Iris pigment epithelial cell (primary cell): ENCODE measurements around the gene GAB2.
A peak's percentile ranks its signal among the peaks of the same experiment; 100 is the strongest.

Experiments
- DNase-seq: peaks from one replicate; pipeline ENCODE4 v3.0.0-alpha.2; 2011; ENCODE audit warnings: low read depth

The GAB2 gene

DNA sequence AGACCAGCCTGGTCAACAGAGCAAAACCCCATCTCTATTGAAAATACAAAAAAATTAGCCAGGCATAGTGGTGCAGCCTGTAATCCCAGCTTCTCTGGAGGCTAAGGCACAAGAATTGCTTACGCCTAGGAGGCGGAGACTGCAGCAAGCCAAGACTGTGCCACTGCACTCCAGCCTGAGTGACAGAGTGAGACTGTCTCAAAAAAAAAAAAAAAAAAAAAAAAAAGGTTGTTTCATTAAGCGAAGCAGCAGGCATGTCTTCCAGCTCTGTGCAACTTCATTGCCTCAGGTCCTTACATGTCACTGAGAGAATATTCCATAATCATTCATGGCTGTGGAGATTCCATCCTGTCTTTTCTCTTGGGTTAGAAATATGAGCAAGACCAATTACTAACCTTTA lies 16.9 kb downstream of the GAB2 start:
- DNase-seq, result no peak

DNA sequence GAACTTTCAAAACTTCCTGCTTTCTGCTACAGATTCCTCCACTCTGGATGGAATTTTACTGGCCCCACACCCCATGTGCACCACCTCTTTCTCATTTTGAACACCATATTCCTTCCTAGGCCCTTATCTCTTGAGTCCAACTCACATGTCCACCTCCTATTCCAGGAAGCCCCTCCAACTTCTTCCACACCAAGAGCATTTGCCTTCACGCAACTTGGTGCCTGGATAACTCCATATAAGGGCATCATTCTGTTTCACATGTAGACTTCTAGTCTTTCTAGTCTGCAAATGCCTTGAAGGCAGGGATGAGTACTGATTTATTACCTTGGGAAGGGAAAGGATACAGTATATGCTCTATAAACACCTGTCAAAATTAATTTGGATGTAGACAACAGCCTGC lies 17.5 kb downstream of the GAB2 start:
- no peak for DNase-seq

DNA sequence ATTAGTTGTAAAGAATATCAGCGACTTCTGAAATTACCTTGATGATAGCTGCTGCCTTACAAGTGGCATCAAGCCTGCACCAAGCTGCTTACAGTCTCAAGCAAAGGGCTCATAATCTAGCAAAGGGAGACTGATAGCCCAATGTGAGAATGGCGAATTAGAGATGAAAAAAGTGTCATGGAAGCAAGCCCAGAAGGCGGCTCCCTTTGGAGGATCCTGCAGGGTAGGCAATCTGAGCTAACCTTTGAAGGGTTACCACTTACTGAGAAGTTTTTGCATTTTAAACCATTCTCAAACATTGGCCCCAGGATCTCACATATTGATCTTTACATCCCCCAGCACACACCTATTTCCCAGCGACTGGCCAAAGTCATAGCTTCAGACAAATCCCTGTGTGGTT lies 18.5 kb downstream of the GAB2 start:
- DNase-seq, result no peak

DNA sequence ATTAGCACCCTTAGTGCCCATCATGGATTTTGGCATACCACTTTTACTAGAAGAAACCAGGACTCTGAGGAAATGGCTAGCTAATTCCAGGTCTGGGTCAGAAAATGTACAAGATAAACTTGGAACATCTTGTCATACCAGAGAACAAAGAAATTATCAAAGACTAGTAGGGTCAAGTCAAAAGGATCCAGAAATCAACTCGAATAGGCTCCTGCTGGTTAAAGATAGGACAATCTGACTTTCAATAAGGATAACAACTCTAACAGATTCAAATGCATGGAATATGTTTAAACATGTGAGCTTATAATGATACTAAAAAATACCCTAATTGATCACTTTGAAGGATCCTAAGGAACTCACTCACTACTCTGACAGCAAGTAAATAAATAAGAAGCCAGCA lies 18.9 kb downstream of the GAB2 start:
- DNase-seq, result no peak

DNA sequence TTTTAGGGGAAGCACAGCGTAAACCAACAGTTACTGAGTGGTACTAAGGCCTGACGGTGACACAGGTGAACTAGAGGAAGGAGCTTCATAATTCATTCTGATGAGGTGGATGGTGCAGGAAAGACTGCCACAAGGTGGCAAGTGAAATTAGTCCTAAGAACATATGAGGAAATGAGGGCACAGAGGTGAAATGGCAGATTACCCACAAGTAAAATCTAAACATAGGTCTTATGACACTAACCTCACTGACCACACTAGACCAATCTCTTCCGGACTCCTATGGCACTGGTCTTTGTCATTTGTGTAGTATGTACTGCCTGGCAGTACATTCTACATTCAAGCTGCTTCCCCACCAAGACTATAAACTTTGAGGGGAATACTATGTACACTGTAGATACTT lies 20.2 kb downstream of the GAB2 start:
- DNase-seq, result no peak

DNA sequence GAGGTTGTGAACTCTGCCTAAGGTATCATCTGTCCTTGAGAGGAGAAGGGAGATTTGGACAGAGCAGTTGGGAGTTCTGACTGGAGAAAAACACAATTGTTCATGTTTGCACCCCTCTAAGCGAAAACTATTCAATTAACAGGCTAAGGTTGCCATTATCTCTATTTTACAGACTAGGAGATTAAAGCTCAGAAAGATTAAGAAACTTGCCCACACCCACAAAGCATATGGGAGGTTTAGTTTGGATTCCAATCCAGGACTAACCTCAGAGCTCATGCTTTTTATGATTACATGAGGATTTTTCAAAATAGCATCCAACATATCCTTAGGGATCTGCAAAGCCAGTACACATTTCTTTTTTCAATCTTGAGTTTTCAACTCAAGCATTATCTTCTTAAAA lies 22.0 kb downstream of the GAB2 start:
- DNase-seq, result no peak

DNA sequence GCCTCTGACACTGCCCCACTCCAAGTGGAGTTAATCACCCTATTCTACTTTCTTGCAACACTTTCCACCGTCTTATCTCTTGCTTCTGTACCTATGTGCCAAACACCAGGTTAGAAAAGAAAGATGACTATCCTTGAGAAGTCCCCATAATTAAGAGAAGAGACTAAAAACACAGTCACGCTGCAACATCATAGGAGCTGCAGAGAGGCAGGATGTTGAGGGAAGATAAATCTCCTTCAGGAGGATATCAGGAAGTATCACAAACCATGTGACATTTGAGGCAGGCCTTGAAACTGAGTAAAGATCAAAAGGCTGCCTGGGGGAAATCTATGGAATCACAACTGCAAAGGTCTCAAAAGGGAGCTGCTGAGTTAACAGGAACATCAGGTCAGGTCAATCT lies 24.8 kb downstream of the GAB2 start:
- no peak for DNase-seq

DNA sequence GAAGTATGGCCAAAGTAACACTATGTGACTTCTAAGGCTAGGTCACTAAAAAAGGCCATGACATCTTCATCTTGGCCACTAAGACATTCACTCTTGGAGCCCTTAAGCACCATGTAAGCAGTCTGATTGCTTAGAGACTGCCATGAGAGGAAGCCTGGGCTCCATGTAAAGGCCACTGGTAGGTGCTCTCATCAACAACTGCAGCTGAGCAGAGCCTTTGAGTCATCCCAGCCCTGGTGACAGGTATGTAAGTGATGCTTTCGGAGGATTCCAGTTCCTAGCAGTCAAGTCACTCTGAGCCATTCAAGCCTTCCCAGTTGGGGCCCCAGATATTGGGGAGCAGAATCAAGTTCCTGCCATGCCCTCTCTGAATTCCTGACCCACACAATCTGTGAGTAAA lies 26.2 kb downstream of the GAB2 start:
- no peak for DNase-seq

DNA sequence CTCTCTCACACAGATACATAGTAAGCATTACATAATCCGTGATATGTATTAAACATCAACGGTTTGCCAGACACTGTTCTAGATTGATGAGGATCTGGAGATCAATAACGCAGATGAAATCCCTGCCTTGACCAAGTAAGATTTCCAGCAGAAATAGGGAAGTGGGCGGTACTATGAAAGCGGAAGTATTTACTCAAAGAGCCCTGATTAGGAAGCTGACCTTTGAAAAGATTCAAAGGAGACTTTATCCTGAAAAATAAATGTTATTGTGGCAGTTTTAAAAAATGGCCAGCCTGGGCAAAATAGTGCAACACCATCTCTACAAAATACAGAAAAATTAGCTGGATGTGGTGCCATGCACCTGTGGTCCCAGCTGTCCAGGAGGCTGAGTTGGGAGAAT lies 26.8 kb downstream of the GAB2 start:
- no peak for DNase-seq

DNA sequence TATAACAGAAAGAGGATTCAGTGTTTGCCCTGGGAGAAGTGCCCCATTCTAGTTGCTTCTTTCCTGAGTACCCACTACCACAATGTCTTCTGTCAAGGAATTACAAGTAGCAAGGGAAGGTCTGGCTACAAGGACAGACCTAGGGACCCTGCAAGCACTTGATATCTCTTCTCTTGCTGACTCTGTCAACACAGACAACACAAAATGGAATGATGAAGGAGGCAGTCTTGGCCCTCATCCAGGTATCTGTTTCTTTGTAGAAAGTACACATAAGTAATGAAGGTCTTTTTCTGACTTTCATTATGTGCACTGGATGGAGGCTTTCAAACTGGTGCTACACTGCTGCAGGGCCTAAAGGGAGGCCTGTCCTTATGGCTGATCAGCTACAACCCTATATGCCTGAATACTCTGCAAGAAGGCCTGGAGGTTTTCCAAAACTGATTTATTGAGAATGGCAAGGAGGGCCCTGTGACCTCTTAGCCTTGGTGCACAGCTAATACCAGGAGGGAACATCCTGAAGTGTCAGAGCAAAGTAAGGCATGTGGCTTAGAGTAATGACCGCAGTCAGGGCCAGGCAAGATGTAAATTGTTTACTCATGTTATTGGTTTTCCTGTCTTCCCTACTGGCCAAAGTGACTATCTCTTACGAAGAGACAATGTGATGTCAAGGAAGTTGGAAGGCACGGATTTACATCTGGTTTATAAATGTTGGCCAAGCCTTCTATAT lies 31.2 kb downstream of the GAB2 start:
- no peak for DNase-seq

DNA sequence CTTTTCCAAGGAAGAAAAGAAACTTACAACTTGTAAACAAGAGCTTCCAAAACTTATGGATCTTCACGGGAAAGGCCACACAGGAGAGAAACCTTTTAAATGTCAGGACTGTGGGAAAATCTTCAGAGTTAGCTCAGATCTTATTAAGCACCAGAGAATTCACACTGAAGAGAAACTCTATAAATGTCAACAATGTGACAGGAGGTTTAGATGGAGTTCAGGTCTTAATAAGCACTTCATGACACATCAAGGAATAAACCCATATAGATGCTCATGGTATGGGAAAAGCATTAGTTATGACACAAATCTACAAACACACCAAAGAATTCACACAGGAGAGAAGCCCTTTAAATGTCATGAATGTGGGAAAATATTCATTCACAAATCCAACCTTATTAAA lies 32.4 kb downstream of the GAB2 start:
- no peak for DNase-seq

DNA sequence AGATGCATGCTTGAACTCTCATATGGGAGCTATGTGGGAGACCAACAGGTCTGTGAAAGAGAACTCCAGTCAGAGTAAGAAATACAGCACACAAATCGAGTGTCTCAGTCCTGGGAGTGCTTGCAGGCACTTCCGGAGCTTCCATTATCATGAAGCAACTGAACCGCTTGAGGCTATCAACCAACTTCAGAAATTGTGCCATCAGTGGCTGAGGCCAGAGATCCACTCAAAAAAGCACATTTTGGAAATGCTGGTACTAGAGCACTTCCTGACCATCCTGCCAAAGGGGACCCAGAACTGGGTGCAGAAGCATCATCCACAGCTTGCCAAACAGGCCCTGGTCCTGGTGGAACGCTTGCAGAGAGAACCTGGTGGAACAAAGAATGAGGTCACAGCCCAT lies 33.4 kb downstream of the GAB2 start:
- DNase-seq, result no peak

DNA sequence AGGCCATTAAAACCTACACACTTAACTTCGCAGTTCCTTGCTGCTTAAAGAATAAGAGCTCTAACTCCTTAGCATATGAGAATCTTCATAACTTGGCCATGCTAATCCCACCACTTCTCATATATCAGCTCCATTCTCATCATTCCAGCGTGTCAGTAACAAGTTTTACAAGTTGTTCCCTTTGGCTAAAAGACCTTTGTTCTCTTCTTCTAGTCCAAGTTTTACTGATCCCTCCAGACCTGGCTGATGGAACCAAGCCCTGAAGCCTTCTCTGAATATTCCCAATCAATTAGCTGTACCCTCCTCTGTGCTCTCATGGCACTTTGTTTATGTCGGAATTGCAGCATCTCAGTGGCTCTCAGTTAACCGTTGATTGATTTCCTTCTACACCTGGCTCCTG lies 35.8 kb downstream of the GAB2 start:
- DNase-seq, result no peak

DNA sequence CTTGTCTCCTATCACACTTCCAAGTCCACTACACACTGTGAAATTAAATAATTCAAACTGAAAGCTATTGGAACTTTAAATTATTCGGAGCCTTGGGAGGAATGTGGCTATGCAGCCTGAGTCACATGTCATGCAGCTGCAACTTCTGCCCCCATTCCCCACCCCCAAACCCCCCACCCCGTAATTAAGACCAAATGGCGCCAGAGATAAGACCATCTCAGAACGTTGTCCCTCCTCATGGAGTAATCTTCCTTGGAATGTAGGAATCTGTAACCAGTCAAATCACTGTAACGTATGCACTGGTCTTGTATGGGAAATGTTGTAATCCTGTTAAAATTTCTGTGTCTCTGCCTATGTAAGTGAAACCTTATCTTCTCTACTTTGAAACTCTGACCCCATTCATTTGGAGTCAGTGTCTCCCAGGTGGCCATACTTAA lies 37.0 kb downstream of the GAB2 start:
- peak; percentile 70 for DNase-seq

DNA sequence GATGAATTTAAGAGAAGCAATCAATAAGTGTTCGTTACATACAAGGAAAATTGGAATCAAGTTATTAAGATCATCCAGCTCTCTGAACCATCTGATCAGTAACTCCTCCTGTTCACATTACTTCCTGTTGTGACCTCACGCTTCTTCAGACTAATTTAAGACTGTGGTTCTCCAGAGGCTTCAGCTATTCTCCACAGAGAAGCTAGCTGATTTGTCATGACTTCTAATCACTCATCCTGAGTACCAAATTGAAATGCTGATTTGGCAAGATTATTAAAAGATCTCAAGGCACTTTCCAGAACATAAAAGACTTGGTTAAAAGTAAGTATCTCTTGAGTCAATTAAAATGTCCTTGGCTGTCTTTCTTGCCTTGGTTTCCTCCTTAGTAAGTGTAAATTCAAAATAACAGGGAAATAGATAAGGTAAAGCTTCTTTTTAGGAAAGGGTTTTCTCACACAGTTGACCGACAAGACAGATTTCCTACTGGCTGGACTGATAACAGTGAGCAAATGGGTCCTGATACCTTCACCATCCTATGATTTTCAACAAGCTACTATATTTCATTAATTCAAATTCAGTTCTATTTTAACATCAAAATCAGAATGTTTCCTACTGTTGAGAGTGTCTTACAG lies 38.5 kb downstream of the GAB2 start:
- peak; percentile 30 for DNase-seq

DNA sequence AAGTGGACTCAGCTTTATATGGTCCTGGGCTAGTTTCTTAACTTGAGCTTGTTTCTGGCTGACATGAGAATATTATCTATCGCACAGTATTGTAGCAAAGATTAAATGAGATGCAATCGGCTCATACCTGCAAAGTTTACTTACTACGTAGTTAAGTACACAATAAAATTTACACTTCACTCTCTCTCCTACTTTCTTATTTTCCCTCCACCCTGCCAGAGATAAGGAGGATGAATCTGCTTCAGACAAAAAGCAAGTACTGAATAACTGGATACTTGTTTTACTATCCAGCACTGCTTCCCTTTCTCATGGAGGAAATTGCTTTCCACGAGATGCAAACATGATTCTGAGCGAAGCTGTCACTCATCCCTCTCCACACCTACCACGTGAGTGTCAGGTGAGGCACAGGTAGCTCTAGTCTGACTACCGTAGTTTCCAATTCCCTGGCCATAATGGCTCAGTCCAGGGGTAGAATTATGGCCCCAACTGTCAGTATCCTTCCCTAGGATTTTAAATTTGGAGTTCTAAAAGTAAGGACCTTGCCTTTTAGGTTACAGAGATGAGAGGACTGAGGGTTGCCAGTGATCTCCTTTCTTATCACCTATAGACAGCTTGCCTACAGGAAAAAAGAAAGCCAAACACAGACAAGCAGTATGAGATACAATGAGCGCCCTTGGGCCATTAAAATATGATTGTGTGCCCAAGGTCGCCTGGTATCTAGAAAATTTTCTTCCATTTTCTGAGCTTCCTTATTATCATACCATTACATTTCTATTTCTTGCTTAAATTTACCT lies 39.8 kb downstream of the GAB2 start:
- no peak for DNase-seq

DNA sequence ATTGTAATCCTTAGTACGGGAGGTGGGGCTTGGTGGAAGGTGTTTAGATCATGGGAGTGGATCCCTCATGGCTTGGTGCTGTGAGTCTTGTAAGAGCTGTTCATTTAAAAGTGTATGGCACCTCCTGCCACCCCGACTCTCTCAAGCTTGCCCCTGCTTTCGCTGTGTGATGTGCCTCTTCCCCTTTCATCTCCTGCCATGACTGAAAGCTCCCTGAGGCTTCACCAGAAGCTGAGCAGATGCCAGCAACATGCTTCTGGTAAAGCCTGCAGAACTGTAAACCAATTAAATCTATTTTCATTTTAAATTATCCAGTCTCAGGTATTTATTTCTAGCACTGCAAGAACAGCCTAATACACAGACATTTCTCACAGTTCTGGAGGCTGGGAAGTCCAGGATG lies 40.8 kb downstream of the GAB2 start:
- no peak for DNase-seq

DNA sequence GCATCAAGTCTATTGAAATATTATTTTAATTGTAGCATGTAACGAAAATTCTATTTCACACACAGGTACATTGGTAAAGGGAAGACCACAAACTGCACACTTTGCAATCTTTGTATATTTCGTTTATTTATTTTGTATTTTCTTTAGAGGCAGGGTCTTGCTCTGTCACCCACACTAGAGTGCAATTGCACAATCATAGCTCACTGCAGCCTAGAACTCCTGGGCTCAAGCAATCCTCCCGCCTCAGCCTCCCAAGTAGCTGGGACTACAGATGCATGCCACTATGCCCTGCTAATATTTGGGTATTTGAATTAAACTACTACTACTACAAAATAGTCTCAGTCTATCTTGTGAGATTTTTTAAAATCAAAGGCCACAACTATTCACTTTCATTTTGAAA lies 42.7 kb downstream of the GAB2 start:
- DNase-seq, result no peak

DNA sequence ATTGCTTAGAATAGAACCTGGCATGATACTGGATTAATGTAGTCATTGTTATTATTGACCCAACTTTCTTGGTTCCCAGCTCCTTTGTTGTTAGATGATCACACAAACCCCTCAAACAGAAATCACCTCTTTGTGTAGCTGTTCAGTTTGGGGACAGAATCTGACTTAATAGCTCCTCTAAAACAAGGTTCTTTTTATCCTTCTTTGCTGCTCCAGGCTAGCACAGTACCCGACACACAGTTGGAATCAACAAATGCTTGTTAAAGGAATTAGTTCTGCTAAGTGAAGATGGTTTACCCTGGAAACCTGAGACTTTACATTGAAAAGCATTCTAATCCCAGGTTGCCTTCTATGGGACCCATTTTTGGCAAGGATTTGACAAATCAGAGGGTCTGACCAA lies 43.9 kb downstream of the GAB2 start:
- no peak for DNase-seq

DNA sequence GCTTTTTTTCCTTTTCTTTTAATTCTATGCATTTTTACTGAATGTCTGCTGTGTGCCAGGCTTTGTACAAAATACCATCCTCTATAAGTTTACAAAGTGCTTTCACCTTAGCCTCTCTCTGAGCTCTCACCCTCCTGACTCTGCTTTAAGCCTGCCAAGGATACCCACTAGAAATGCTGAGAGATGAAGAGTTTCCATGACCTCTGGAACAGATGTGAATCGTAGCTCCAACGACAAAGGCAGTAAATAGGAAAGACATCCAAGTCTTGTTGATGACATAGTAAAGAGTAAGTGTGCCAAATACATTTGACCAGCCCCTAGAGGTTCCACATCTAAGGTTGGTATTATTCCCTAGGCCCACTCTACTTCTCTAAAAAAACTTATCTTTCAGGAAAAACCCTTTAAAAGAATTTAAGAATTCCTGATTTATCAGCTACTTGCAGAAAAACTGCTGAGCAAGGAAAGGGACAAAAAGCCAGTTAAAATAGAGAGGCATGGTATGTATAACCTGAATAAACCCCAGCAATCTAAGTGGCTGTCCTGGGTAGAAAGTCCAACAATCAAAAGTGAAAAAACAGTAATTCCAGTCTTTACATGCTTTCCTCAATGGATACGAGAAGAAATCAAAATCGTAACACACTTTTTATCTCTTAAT lies 45.4 kb downstream of the GAB2 start:
- no peak for DNase-seq

DNA sequence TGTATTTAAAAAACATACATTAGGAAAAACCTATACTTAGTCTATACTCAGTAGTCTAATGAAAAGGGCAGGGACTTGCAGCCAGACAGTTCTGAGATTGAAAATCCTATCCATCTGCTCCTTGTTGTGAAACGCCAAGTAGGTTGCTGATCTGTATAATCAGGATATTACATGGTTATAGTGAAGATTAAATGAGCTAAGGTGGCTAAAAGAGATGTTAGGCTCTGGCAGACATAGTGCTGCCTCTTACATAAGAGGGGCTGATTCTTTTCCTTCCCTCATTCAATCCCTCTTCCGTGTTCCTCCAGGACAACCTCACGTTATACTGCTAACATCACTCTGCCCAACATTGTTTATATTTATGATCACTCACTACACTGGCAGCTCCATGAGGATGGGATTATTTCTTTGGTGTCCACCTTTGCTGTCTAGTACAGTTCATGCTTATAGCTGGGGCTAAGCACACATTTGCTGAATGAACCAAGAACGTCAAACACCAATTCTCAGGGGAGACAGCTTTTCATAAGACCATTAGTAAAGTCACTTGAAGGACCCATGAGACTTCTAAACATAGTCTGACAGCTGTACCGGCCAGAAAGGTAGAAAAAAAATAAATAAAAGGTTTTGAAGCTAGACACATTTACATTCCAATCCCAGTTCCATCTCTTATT lies 46.3 kb downstream of the GAB2 start:
- no peak for DNase-seq
